Measurements from ENCODE around the gene PAXIP1. TPM values are rescaled to one million over a fixed set of nuclear protein-coding genes. Genes with fewer than 3 reads are reported as not detected.

PAXIP1 gene
- total RNA-seq, 1 experiment from 2014 or later, result 32.1 TPM

- TF ChIP-seq EZH2 (IDR thresholded peaks at IDR 0.05; ENCODE audit: borderline replicate concordance, low read depth, low read length, poor library complexity, severe bottlenecking), result no peak
- no peak for TF ChIP-seq CTCF (conservative IDR thresholded peaks at IDR 0.05; ENCODE audit: low read depth, low read length)
- Histone ChIP-seq H3K27me3 (replicated peaks; ENCODE audit: insufficient read depth, low read depth, low read length, poor library complexity) (no peaks in the 10 kb centered on the region), H3K4me3 (ENCODE audit: low read depth, low read length, poor library complexity, severe bottlenecking) (no peak overlapping the region), H3K9me3 (ENCODE audit: low read depth, low read length, poor library complexity, severe bottlenecking) (no peaks in the 10 kb centered on the region), H3K27ac (ENCODE audit: low read depth, low read length, poor library complexity, severe bottlenecking) (no peak overlapping the region), H3K4me1 (ENCODE audit: insufficient read depth, low read length, poor library complexity, severe bottlenecking) (no peaks in the 10 kb centered on the region), H3K36me3 (ENCODE audit: insufficient read depth, low read length, poor library complexity, severe bottlenecking) (peaks cover 68% of the 10 kb centered on the region)
- no peak for DNase-seq (ENCODE audit: low spot score)
- ChIA-PET POLR2A (ENCODE audit: low non-redundant PET) (no interaction called here), CTCF (no interaction called here)
- intact Hi-C loops (cut with micrococcal nuclease; ENCODE audit: unreplicated experiment), result no loop called here
- no TSS peak for BruUV-seq (replicated peaks)
Observed at GRCh38 chr7:154946166-154946565, 56.8 kb downstream of the PAXIP1 start.

DNA sequence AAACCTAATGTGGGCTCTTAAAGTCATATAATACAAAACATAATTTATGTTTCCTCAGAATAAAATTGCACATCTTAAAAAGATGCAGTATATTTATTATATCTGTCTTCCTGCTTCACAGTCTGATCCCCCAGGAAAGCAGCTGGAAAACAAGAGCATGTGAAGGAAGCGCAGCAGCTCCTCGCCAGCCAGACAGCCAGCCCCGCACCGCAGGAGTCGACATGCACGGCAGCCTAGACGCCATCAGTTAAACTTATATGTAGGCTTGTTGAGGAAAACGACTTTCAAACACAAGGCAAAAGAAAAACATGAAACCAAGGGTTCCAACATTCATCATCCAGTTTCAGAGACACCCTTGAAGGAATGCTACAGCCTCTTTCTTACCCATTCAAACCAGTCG, 59.0 kb downstream of the PAXIP1 start:
- no peaks in the 10 kb centered on the region for H3K9me3 ChIP-seq (ENCODE audit: low read depth, low read length, poor library complexity, severe bottlenecking)
- intact Hi-C loops (cut with micrococcal nuclease; ENCODE audit: unreplicated experiment), result no loop called here
- BruUV-seq (replicated peaks), result no TSS peak
- no peak overlapping the region for H3K27ac ChIP-seq (ENCODE audit: low read depth, low read length, poor library complexity, severe bottlenecking)
- POLR2A ChIA-PET (ENCODE audit: low non-redundant PET), result no interaction called here
- no peaks in the 10 kb centered on the region for H3K4me1 ChIP-seq (ENCODE audit: insufficient read depth, low read length, poor library complexity, severe bottlenecking)
- H3K36me3 ChIP-seq (ENCODE audit: insufficient read depth, low read length, poor library complexity, severe bottlenecking), result peaks cover 51% of the 10 kb centered on the region
- H3K27me3 ChIP-seq (replicated peaks; ENCODE audit: insufficient read depth, low read depth, low read length, poor library complexity), result no peaks in the 10 kb centered on the region
- TF ChIP-seq CTCF (conservative IDR thresholded peaks at IDR 0.05; ENCODE audit: low read depth, low read length) (no peak), EZH2 (IDR thresholded peaks at IDR 0.05; ENCODE audit: borderline replicate concordance, low read depth, low read length, poor library complexity, severe bottlenecking) (no peak)
- H3K4me3 ChIP-seq (ENCODE audit: low read depth, low read length, poor library complexity, severe bottlenecking), result no peak overlapping the region
- CTCF ChIA-PET, result no interaction called here
- DNase-seq (ENCODE audit: low spot score), result no peak

DNA sequence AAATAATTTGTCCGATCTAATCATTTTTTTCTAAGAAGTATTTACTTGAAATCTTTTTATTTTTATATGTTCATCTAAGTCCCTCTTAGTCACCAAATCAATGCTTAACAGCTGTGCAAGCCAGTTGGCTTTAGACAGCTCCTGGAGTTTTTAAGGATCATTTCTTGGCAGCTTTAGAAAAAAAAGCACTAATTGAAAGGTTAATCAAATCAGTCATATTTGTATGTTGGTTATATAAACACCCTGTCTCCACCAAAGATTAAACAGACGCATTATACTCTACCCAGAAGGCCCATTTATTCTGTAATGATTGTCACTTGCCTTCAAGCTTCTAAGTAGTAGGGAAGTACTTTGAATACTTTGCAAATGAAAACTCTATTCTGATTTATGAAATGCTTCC, 60.2 kb downstream of the PAXIP1 start:
- POLR2A ChIA-PET (ENCODE audit: low non-redundant PET), result no interaction called here
- intact Hi-C loops (cut with micrococcal nuclease; ENCODE audit: unreplicated experiment), result no loop called here
- H3K36me3 ChIP-seq (ENCODE audit: insufficient read depth, low read length, poor library complexity, severe bottlenecking), result peaks cover 45% of the 10 kb centered on the region

More for the DNA sequence above, 60.2 kb downstream of the PAXIP1 start:
- no TSS peak for BruUV-seq (replicated peaks)
- Histone ChIP-seq H3K4me3 (ENCODE audit: low read depth, low read length, poor library complexity, severe bottlenecking) (no peak overlapping the region), H3K27me3 (replicated peaks; ENCODE audit: insufficient read depth, low read depth, low read length, poor library complexity) (no peaks in the 10 kb centered on the region), H3K27ac (ENCODE audit: low read depth, low read length, poor library complexity, severe bottlenecking) (no peak overlapping the region), H3K9me3 (ENCODE audit: low read depth, low read length, poor library complexity, severe bottlenecking) (no peaks in the 10 kb centered on the region), H3K4me1 (ENCODE audit: insufficient read depth, low read length, poor library complexity, severe bottlenecking) (no peaks in the 10 kb centered on the region)
- DNase-seq (ENCODE audit: low spot score), result no peak
- CTCF ChIA-PET, result no interaction called here
- TF ChIP-seq EZH2 (IDR thresholded peaks at IDR 0.05; ENCODE audit: borderline replicate concordance, low read depth, low read length, poor library complexity, severe bottlenecking), result no peak
- TF ChIP-seq CTCF (conservative IDR thresholded peaks at IDR 0.05; ENCODE audit: low read depth, low read length), result no peak
